Keratinocyte (primary cell): ENCODE data around the gene ADM2. TPM values are rescaled to one million over a fixed set of nuclear protein-coding genes. Genes with fewer than 3 reads are reported as not detected.

Experiments
- DNase-seq: peaks from one replicate; pipeline ENCODE4 v3.0.0-alpha.2; 2011; ENCODE audit warnings: low read depth, missing footprints, low spot score
- FAIRE-seq: peaks from 2 replicates; lab custom pipeline; 2011; peaks lifted over from hg19 to GRCh38; lab: Jason Lieb, UNC
- H2AFZ ChIP-seq: 2 replicates; pipeline ENCODE4 v1.6.0; 2012; ENCODE audit warnings: low read length, control low read depth, inconsistent platforms; ENCODE audit not compliant: control insufficient read depth
- H3K27ac ChIP-seq: 2 replicates; pipeline ENCODE4 v1.5.1; 2011; ENCODE audit warnings: low read length; ENCODE audit not compliant: control insufficient read depth, insufficient read depth
- H3K27me3 ChIP-seq: 3 replicates; pipeline ENCODE4 v1.6.0; 2011; ENCODE audit warnings: low read length; ENCODE audit not compliant: control insufficient read depth, insufficient read depth; ENCODE audit errors: extremely low read depth
- H3K36me3 ChIP-seq, 2 experiments: 2 replicates in 1 of 2; 3 replicates in 1 of 2; pipeline ENCODE4 v1.5.1; 2011; ENCODE audit warnings: low read length in 2 of 2, mild to moderate bottlenecking in 1 of 2; ENCODE audit not compliant: control insufficient read depth in 2 of 2, insufficient read depth in 2 of 2; ENCODE audit errors: extremely low read depth in 1 of 2
- H3K4me1 ChIP-seq: 3 replicates; pipeline ENCODE4 v1.5.1; 2011; ENCODE audit warnings: low read length; ENCODE audit not compliant: control insufficient read depth, insufficient read depth; ENCODE audit errors: extremely low read depth
- H3K4me2 ChIP-seq: 3 replicates; pipeline ENCODE4 v1.6.0; 2011; ENCODE audit warnings: low read depth, low read length; ENCODE audit not compliant: control insufficient read depth, insufficient read depth; ENCODE audit errors: extremely low read depth
- H3K4me3 ChIP-seq, 3 experiments: fragments of 200-600 bp in 1 of 3; sonication (generic) in 1 of 3; 2 replicates in 2 of 3; 3 replicates in 1 of 3; pipeline ENCODE4 v1.5.1; 2011 to 2016; ENCODE audit warnings: low read length in 3 of 3, mild to moderate bottlenecking in 3 of 3, control low read depth in 2 of 3, inconsistent platforms in 1 of 3, low read depth in 1 of 3, mixed read lengths in 1 of 3, mixed run types in 1 of 3, moderate library complexity in 1 of 3; ENCODE audit not compliant: control insufficient read depth in 2 of 3, insufficient read depth in 2 of 3; ENCODE audit errors: extremely low read depth in 1 of 3
- H3K79me2 ChIP-seq: 2 replicates; pipeline ENCODE4 v1.6.0; 2012; ENCODE audit warnings: low read length; ENCODE audit not compliant: control insufficient read depth, insufficient read depth
- H3K9ac ChIP-seq: 3 replicates; pipeline ENCODE4 v1.6.0; 2011; ENCODE audit warnings: low read length; ENCODE audit not compliant: control insufficient read depth, insufficient read depth; ENCODE audit errors: extremely low read depth
- H3K9me1 ChIP-seq: 3 replicates; pipeline ENCODE4 v1.6.0; 2011; ENCODE audit warnings: low read length; ENCODE audit not compliant: control insufficient read depth, insufficient read depth; ENCODE audit errors: extremely low read depth
- H3K9me3 ChIP-seq: 2 replicates; pipeline ENCODE4 v1.5.1; 2012; ENCODE audit warnings: low read depth, low read length; ENCODE audit not compliant: control insufficient read depth
- H4K20me1 ChIP-seq: 3 replicates; pipeline ENCODE4 v1.6.0; 2011; ENCODE audit warnings: low read length; ENCODE audit not compliant: control insufficient read depth, insufficient read depth; ENCODE audit errors: extremely low read depth
- CTCF ChIP-seq, 3 experiments: IDR thresholded peaks in 1 of 3; conservative IDR thresholded peaks in 1 of 3; optimal IDR thresholded peaks in 1 of 3; 2 replicates in 2 of 3; 3 replicates in 1 of 3; pipeline versions ENCODE3 to v1.5.1; 2011; ENCODE audit warnings: low read length in 3 of 3, mild to moderate bottlenecking in 3 of 3, moderate library complexity in 2 of 3, control low read depth in 1 of 3, inconsistent platforms in 1 of 3; ENCODE audit not compliant: insufficient read depth in 2 of 3; ENCODE audit errors: extremely low read depth in 1 of 3
- EZH2 ChIP-seq: IDR thresholded peaks from one replicate; pipeline ENCODE4 v1.6.1; 2012; ENCODE audit warnings: inconsistent platforms, mild to moderate bottlenecking, low read length, moderate library complexity
- dilution Hi-C: fragments of 300-500 bp; cut with MboI; formaldehyde crosslinking; loops from one replicate; pipeline ENCODE4 v1.7.0; 2020; ENCODE audit warnings: low sequenced_read_pairs; ENCODE audit not compliant: extremely low pct_ligation_motif_present
- polyA plus RNA-seq, 5 experiments: library from polyadenylated mRNA; depleted of rRNA in 3 of 5; stranded (reverse) in 3 of 5; stranded (forward) in 1 of 5; unstranded in 1 of 5; fragments of >200 nt; gene quantifications; 1 replicate in 1 of 5; 2 replicates in 3 of 5; 3 replicates in 1 of 5; pipeline versions ENCODE4 v1.2.1 to v1.2.3, GENCODE V29; 2011 to 2012; ENCODE audit warnings: missing spikeins in 2 of 5, low read depth in 1 of 5, low replicate concordance in 1 of 5

ADM2 gene
- polyA plus RNA-seq, 1 donor (not counting 4 experiments of a cell fraction or from before 2014, with no cell fraction given), result 0.21 TPM

- no peak overlapping the region for H3K4me3 ChIP-seq
- H3K9me1 ChIP-seq, result no peaks in the 10 kb centered on the region
- FAIRE-seq (no peak), DNase-seq (no peak)
- H3K4me1 ChIP-seq, result no peaks in the 10 kb centered on the region
- H3K9me3 ChIP-seq, result no peaks in the 10 kb centered on the region
- no peak overlapping the region for H3K27ac ChIP-seq
- no peak overlapping the region for H3K9ac ChIP-seq
- dilution Hi-C loops, result no loop called here
- no peaks in the 10 kb centered on the region for H3K36me3 ChIP-seq
- no peak overlapping the region for H2AFZ ChIP-seq
- H3K4me2 ChIP-seq, result no peak overlapping the region
- peaks cover 3% of the 10 kb centered on the region for H4K20me1 ChIP-seq
- TF ChIP-seq CTCF (optimal IDR thresholded peaks at IDR 0.05 in 1 of 3, IDR thresholded peaks at IDR 0.05 in 1 of 3, conservative IDR thresholded peaks at IDR 0.05 in 1 of 3; ENCODE audit: extremely low read depth in 1 of 3, insufficient read depth in 2 of 3, low read length in 3 of 3) (no peak), EZH2 (no peak)
- peaks cover 8% of the 10 kb centered on the region for H3K27me3 ChIP-seq
- H3K79me2 ChIP-seq, result no peaks in the 10 kb centered on the region
Measured at GRCh38 chr22:50488886-50489285, 7.5 kb downstream of the ADM2 start.

DNA sequence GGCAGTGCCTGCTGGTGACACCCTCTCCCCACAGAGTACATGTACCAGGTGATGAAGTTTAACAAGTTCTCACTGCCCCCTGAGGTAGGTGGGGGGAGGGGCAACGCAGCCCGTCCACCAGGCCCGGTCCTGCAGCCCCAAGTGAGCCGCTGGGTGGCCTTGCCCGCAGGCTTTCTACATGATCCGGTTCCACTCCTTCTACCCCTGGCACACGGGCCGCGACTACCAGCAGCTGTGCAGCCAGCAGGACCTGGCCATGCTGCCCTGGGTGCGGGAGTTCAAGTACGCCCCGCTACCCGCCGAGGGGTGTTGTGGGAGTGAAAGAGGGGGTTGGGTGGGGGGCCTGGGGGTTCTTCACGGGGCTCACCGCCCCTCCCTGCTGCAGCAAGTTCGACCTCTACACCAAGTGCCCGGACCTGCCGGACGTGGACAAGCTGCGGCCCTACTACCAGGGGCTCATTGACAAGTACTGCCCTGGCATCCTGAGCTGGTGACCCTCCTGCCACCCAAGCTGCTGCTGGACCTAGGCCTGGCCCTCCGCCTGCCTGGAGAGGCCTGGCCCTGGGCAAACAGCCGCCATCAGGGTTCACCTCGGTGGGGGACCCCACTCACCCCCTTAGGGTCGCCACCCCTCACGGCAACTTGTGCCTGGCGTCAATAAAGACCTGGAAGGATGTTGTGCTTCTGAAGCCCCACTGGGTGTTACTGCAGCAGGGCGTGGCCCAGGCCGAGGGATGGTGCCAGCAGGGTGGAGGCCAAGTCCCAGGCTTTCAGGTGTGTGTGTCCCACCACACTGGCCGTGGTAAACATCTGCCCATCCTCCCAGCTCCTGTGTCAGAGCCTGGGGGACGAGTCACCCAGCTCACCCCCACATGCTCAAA, 8.3 kb downstream of the ADM2 start:
- H3K9me1 ChIP-seq, result no peaks in the 10 kb centered on the region
- H3K36me3 ChIP-seq, result no peaks in the 10 kb centered on the region
- no peak for FAIRE-seq
- peaks cover 8% of the 10 kb centered on the region for H3K27me3 ChIP-seq
- H2AFZ ChIP-seq, result no peak overlapping the region
- H3K79me2 ChIP-seq, result no peaks in the 10 kb centered on the region
- dilution Hi-C loops, result no loop called here
- no peak overlapping the region for H3K9ac ChIP-seq
- no peak overlapping the region for H3K27ac ChIP-seq
- TF ChIP-seq CTCF (optimal IDR thresholded peaks at IDR 0.05 in 1 of 3, IDR thresholded peaks at IDR 0.05 in 1 of 3, conservative IDR thresholded peaks at IDR 0.05 in 1 of 3; ENCODE audit: extremely low read depth in 1 of 3, insufficient read depth in 2 of 3, low read length in 3 of 3) (no peak), EZH2 (no peak)
- no peak overlapping the region for H3K4me2 ChIP-seq
- H4K20me1 ChIP-seq, result peaks cover 3% of the 10 kb centered on the region
- no peak overlapping the region for H3K4me3 ChIP-seq
- H3K4me1 ChIP-seq, result no peaks in the 10 kb centered on the region
- no peaks in the 10 kb centered on the region for H3K9me3 ChIP-seq
- DNase-seq, result no peak
